GM12865 (cell line): Measurements from ENCODE around the gene AAR2.

Experiments used
- DNase-seq: peaks from one replicate; pipeline ENCODE4 v3.0.0; 2010; ENCODE audit warnings: low read depth
- H3K4me3 ChIP-seq: 2 replicates; pipeline ENCODE4 v1.5.1; 2011; ENCODE audit warnings: mild to moderate bottlenecking, low read depth, low read length, control low read depth
- CTCF ChIP-seq: IDR thresholded peaks from 2 replicates; pipeline ENCODE4 v1.5.1; 2011; ENCODE audit warnings: low read length, control low read depth, low read depth, inconsistent platforms; ENCODE audit not compliant: insufficient read depth; ENCODE audit errors: missing control alignments

The AAR2 gene

GRCh38 chr20:36304786-36305495 is 68.7 kb downstream of the AAR2 start:
- DNase-seq = no peak
- H3K4me3 ChIP-seq = no peak overlapping the region
- no peak for TF ChIP-seq CTCF

GRCh38 chr20:36305602-36306551 is 69.6 kb downstream of the AAR2 start, which contains the start of gene DLGAP4:
DLGAP4 (plus strand) TSS chr20:36306339; CDS start chr20:36431718, 125,379 bp downstream.
- no peak for TF ChIP-seq CTCF
- no peak within 1 kb of the TSS for H3K4me3 ChIP-seq
- DNase-seq = no peak
